Loucy (cell line): ENCODE results near the gene SLX9.

Experiments
- EZH2phosphoT487 ChIP-seq: fragments of 200-600 bp; IDR thresholded peaks from 2 replicates; pipeline ENCODE4 v1.6.1; 2018; ENCODE audit warnings: antibody characterized with exemption, mild to moderate bottlenecking, moderate library complexity, borderline replicate concordance
- TF ChIP-seq, protein P1 (sequence below): fragments of 200-600 bp; sonication (generic); conservative IDR thresholded peaks from 2 replicates; pipeline ENCODE4 v1.5.1; 2014; ENCODE audit warnings: mild to moderate bottlenecking, antibody characterized with exemption, low read length

DNA sequence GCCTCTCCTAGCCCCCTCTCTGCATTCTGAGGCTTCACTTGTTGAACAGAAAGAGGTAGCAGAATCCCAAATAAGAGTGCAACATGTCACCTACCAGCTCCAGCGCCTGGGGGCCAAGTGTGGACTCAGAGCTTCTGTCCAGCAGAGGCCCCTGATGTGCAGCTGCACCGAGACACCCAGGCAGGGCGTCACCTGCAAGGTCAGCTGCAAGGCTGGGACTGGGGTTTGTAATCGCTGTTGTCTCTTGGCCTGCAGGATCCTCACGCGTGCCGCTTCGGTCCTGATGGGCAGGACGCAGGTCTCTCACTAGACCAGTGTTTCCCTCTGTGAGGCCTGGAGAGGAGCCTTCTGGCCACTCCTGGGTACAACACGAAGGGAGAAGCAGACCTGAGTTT, 4.3 kb upstream of the SLX9 start:
- TF ChIP-seq, protein P1, sequence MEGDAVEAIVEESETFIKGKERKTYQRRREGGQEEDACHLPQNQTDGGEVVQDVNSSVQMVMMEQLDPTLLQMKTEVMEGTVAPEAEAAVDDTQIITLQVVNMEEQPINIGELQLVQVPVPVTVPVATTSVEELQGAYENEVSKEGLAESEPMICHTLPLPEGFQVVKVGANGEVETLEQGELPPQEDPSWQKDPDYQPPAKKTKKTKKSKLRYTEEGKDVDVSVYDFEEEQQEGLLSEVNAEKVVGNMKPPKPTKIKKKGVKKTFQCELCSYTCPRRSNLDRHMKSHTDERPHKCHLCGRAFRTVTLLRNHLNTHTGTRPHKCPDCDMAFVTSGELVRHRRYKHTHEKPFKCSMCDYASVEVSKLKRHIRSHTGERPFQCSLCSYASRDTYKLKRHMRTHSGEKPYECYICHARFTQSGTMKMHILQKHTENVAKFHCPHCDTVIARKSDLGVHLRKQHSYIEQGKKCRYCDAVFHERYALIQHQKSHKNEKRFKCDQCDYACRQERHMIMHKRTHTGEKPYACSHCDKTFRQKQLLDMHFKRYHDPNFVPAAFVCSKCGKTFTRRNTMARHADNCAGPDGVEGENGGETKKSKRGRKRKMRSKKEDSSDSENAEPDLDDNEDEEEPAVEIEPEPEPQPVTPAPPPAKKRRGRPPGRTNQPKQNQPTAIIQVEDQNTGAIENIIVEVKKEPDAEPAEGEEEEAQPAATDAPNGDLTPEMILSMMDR: no peak
- TF ChIP-seq EZH2phosphoT487: no peak
